Measurements from ENCODE around the gene SDK1. TPM values are rescaled to one million over a fixed set of nuclear protein-coding genes. Genes with fewer than 3 reads are reported as not detected.

Gene SDK1
- total RNA-seq, 1 donor from 2014 or later = 10.4 TPM

DNA sequence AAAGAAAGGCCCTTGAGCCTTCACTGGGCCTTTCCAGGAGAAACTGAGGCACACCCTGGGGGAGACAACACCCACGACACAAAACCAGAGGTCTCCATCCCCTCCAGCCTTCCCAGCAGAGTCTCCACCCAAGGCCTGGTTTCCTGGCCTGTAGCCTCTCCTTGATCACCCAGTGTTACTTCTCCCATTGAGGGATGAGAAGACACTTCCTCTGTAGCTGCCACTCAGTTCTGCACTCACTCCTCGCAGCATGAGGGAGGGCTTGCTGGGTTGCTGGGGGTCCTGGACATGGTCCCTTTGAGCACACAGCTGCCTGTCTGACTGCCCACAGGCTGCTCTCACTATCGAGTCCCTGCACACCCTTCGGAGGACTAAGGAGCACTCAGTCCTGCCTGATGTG lies 943.0 kb downstream of the SDK1 start:
- H3K9me3 ChIP-seq = no peaks in the 10 kb centered on the region
- no peak for TF ChIP-seq CTCF (IDR thresholded peaks at IDR 0.05)
- ATAC-seq (no peak), DNase-seq (no peak)
- no peaks in the 10 kb centered on the region for H3K27me3 ChIP-seq
- intact Hi-C loops (cut with DNase I) = no loop called here
- no peak overlapping the region for H3K27ac ChIP-seq
- no peaks in the 10 kb centered on the region for H3K4me1 ChIP-seq
- H3K4me3 ChIP-seq = no peak overlapping the region
- no peaks in the 10 kb centered on the region for H3K36me3 ChIP-seq

DNA sequence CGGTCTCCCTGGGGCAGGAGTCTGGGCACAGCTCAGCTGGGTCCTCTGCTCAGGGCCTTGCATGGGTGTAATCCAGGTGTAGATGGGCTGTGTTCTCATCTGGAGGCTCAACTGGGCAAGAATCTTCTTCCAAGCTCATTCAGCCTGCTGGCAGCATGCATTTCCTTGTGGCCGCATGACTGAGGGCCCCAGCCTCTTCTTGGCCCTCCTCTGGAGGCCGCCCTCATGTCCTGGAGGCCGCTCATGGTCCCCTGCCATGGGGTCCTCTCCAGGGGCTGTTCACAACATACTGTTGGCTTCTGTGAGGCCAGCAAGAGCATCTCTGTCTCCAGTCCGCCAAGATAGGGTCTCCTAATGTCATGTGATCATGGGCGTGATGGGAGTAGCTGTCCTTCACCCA lies 943.6 kb downstream of the SDK1 start:
- Histone ChIP-seq H3K36me3 (no peaks in the 10 kb centered on the region), H3K9me3 (no peaks in the 10 kb centered on the region), H3K4me3 (no peak overlapping the region), H3K27me3 (no peaks in the 10 kb centered on the region), H3K27ac (no peak overlapping the region), H3K4me1 (no peaks in the 10 kb centered on the region)
- no peak for TF ChIP-seq CTCF (IDR thresholded peaks at IDR 0.05)
- DNase-seq = no peak
- ATAC-seq = no peak
- intact Hi-C loops (cut with DNase I) = no loop called here

DNA sequence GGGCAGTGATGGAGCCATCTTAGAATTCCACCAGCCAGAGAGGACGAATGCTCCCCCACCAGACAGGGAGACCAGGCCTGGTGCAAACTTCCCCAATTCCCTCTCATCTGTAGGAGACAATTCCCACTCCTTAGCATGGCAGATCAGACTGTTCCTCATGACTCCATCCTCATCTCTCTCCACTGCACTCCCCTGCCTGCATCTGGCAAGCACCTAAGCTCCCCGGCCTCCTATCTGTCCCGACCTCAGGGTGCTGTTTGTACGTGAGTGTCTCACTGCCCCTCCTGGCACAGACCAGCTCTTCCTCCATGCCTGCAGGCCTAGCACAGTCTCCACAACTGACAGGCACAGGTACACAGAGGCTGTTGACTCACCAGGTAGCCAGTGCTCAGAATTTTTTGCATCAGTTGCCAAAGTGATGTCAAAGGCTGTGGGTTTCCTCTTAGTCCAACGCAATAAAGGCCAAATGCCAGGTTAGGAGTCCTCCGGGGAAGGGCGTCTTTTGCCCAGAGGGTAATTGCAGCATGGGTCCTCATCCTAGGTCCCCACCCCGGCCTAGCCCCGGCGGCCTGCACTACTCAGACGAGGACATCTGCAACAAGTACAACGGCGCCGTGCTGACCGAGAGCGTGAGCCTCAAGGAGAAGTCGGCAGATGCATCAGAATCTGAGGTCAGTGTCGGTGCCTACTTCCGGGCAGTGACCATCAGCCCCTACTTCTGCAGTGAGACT lies 944.2 kb downstream of the SDK1 start:
- no peak for TF ChIP-seq CTCF (IDR thresholded peaks at IDR 0.05)
- Histone ChIP-seq H3K27ac (no peak overlapping the region), H3K36me3 (no peaks in the 10 kb centered on the region), H3K4me3 (no peak overlapping the region), H3K4me1 (no peaks in the 10 kb centered on the region), H3K9me3 (no peaks in the 10 kb centered on the region), H3K27me3 (no peaks in the 10 kb centered on the region)
- intact Hi-C loops (cut with DNase I) = no loop called here
- ATAC-seq (no peak), DNase-seq (peak; percentile 55)

DNA sequence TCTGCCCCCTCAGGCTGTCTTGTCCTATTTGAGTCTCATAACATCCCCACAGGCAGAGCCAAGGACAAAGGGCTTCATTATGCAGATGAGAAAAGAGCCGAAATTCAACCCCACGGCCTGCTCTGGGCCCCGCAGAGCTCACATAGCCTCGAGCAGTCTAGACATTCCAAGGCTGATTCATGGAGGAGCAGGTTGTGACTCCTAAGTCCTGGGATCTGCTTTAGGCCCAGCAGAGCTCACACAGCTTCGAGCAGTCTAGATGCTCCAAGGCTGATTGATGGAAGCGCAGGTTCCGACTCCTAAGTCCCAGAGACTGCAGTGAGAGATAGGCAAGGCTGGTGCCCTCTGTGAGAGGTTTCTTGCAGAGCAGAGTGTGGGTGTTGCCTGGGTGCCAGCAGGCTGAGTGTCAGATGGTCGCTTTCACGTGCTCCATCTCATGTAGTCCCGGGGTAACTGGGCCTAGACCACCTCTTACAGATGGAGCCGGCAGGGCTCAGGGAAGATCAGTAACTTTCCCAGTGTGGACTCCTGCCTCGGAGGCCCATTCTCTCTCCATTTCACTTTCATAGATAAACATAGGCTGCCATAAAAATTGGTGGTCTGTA lies 944.9 kb downstream of the SDK1 start:
- no peaks in the 10 kb centered on the region for H3K36me3 ChIP-seq
- no peak for TF ChIP-seq CTCF (IDR thresholded peaks at IDR 0.05)
- no peak overlapping the region for H3K27ac ChIP-seq
- ATAC-seq (no peak), DNase-seq (peak; percentile 32)
- no peaks in the 10 kb centered on the region for H3K9me3 ChIP-seq
- H3K4me1 ChIP-seq = no peaks in the 10 kb centered on the region
- no peak overlapping the region for H3K4me3 ChIP-seq
- intact Hi-C loops (cut with DNase I) = no loop called here
- H3K27me3 ChIP-seq = no peaks in the 10 kb centered on the region

GRCh38 chr7:4246536-4246935 lies 945.5 kb downstream of the SDK1 start:
- Histone ChIP-seq H3K27me3 (no peaks in the 10 kb centered on the region), H3K4me3 (no peak overlapping the region), H3K9me3 (no peaks in the 10 kb centered on the region), H3K36me3 (no peaks in the 10 kb centered on the region), H3K4me1 (no peaks in the 10 kb centered on the region), H3K27ac (no peak overlapping the region)
- intact Hi-C loops (cut with DNase I) = no loop called here
- no peak for ATAC-seq
- no peak for TF ChIP-seq CTCF (IDR thresholded peaks at IDR 0.05)
- DNase-seq = no peak

Data from upper lobe of right lung (tissue), 1 donor.